Uterus (tissue), 2 donors: Measurements from ENCODE around the gene PELI2.

Experiments used
- CTCF ChIP-seq, 4 experiments: fragments of 200-600 bp in 2 of 4; fragments of 450-650 bp in 2 of 4; sonication (generic) in 2 of 4; IDR thresholded peaks; one replicate each; pipeline ENCODE4 v1.5.1; 2016 to 2019; ENCODE audit warnings: antibody characterized with exemption in 4 of 4, mild to moderate bottlenecking in 2 of 4, moderate library complexity in 1 of 4
- POLR2A ChIP-seq, 2 donors: fragments of 450-650 bp; IDR thresholded peaks; one replicate each; pipeline ENCODE4 v1.6.1; 2016; ENCODE audit warnings: antibody characterized with exemption in 2 of 2, mild to moderate bottlenecking in 1 of 2, moderate library complexity in 1 of 2

GRCh38 chr14:56170877-56171422, 52.7 kb downstream of the PELI2 start:
- no peak for TF ChIP-seq CTCF (IDR thresholded peaks at IDR 0.05)
- TF ChIP-seq POLR2A (IDR thresholded peaks at IDR 0.05): no peak
